Endothelial cell of hepatic sinusoid (primary cell): ENCODE measurements around the gene BCAP29.

Source experiments
- in situ Hi-C: cut with HindIII; loops from 2 replicates; pipeline ENCODE4 v1.10.0; 2017; ENCODE audit warnings: low sequenced_read_pairs

Gene BCAP29

GRCh38 chr7:107661081-107661864 is 81.2 kb downstream of the BCAP29 start:
- in situ Hi-C loops: no loop called here

GRCh38 chr7:107661865-107662379 is 81.9 kb downstream of the BCAP29 start:
- in situ Hi-C loops: no loop called here

GRCh38 chr7:107663196-107663595 is 83.2 kb downstream of the BCAP29 start:
- in situ Hi-C loops: no loop called here

- in situ Hi-C loops: no loop called here
Observed at GRCh38 chr7:107666790-107667189, 86.7 kb downstream of the BCAP29 start.

GRCh38 chr7:107667341-107667740 is 87.3 kb downstream of the BCAP29 start:
- in situ Hi-C loops: no loop called here

GRCh38 chr7:107668296-107668695 is 88.2 kb downstream of the BCAP29 start:
- in situ Hi-C loops: no loop called here
